Measurements from ENCODE around the gene ZNF132. TPM values are rescaled to one million over a fixed set of nuclear protein-coding genes. Genes with fewer than 3 reads are reported as not detected.

ZNF132 gene
- total RNA-seq: 3.8 and 3.9 TPM in 2 replicates

GRCh38 chr19:58439576-58440554 is at the start of gene ZNF132:
ZNF132 (minus strand) TSS chr19:58440153; CDS start chr19:58439821, 332 bp downstream.

GRCh38 chr19:58475714-58476497 is 36.0 kb upstream of the ZNF132 start, which contains the start of gene ZNF446:
ZNF446 (plus strand) TSS chr19:58476352; CDS start chr19:58477219, 867 bp downstream.

GRCh38 chr19:58466760-58467589 is 27.0 kb upstream of the ZNF132 start, which contains the start of gene ZNF324:
ZNF324 (plus strand) TSS chr19:58467080; CDS start chr19:58469186, 2,106 bp downstream.

GRCh38 chr19:58451358-58452101 is 11.6 kb upstream of the ZNF132 start, which contains the start of gene ZNF324B:
ZNF324B (plus strand) TSS chr19:58451622; CDS start chr19:58453702, 2,080 bp downstream.

GRCh38 chr19:58408152-58409009 is 31.6 kb downstream of the ZNF132 start, which contains the start of gene ZNF584:
ZNF584 (plus strand) TSS chr19:58408649; CDS start chr19:58409148, 499 bp downstream.

GRCh38 chr19:58395220-58395978 is 44.6 kb downstream of the ZNF132 start, which contains the start of gene RNF225:
RNF225 (plus strand) TSS chr19:58395656; CDS start chr19:58396090, 434 bp downstream.

GRCh38 chr19:58386576-58387337 is 53.2 kb downstream of the ZNF132 start, which contains the start of gene RPS5:
RPS5 (plus strand) TSS chr19:58387269; CDS start chr19:58388138, 869 bp downstream.

Other genes with a start within 250 kb of the ZNF132 start
- 13.4 and 64.2 TPM in 2 replicates for gene ZNF544, start 211.2 kb downstream of the ZNF132 start, total RNA-seq
- 4.9 and 6.6 TPM in 2 replicates for gene ZNF8, start 161.2 kb downstream of the ZNF132 start, total RNA-seq
- gene ERVK3-1, start 134.8 kb downstream of the ZNF132 start, total RNA-seq: 32.9 and 64.4 TPM in 2 replicates
- 1.9 and 2.0 TPM in 2 replicates for gene ZSCAN22, start 113.2 kb downstream of the ZNF132 start, total RNA-seq
- 95.4 and 130 TPM in 2 replicates for gene A1BG, start 86.7 kb downstream of the ZNF132 start, total RNA-seq
- 0.18 and 0.97 TPM in 2 replicates for gene ZNF497, start 77.4 kb downstream of the ZNF132 start, total RNA-seq
- 4.5 and 5.0 TPM in 2 replicates for gene ZNF837, start 59.1 kb downstream of the ZNF132 start, total RNA-seq
- 2,709 and 3,064 TPM in 2 replicates for gene RPS5, start 52.9 kb downstream of the ZNF132 start, total RNA-seq
- gene RNF225, start 44.5 kb downstream of the ZNF132 start, total RNA-seq: not detected in 2 replicates
- gene ZNF584, start 31.5 kb downstream of the ZNF132 start, total RNA-seq: 13.0 and 15.4 TPM in 2 replicates
- 5.8 and 9.6 TPM in 2 replicates for gene ZNF324B, start 11.5 kb upstream of the ZNF132 start, total RNA-seq
- gene ZNF324, start 26.9 kb upstream of the ZNF132 start, total RNA-seq: 8.7 and 13.6 TPM in 2 replicates
- gene ZNF446, start 36.2 kb upstream of the ZNF132 start, total RNA-seq: 7.3 and 12.8 TPM in 2 replicates
- gene SLC27A5, start 71.8 kb upstream of the ZNF132 start, total RNA-seq: 11.0 and 12.8 TPM in 2 replicates
- gene ZBTB45, start 79.7 kb upstream of the ZNF132 start, total RNA-seq: 10.9 and 15.3 TPM in 2 replicates
- gene TRIM28, start 103.9 kb upstream of the ZNF132 start, total RNA-seq: 249 and 264 TPM in 2 replicates
- 93.0 and 104 TPM in 2 replicates for gene CHMP2A, start 115.0 kb upstream of the ZNF132 start, total RNA-seq
- gene UBE2M, start 118.5 kb upstream of the ZNF132 start, total RNA-seq: 33.6 and 41.5 TPM in 2 replicates
- 14.7 and 14.8 TPM in 2 replicates for gene MZF1, start 133.2 kb upstream of the ZNF132 start, total RNA-seq